Transverse colon (tissue), 4 donors: Measurements from ENCODE around the gene KAT8. TPM values are rescaled to one million over a fixed set of nuclear protein-coding genes. Genes with fewer than 3 reads are reported as not detected.
"Not testable (repeated sequence)": the region's sequence is repeated elsewhere in the genome, so short reads cannot be mapped to it uniquely, and the experiment has no call there.

Experiments used
- DNase-seq: peaks from one replicate; pipeline ENCODE4 v3.0.0-alpha.2; 2019
- H3K27ac ChIP-seq, 4 donors: fragments of 200-600 bp; sonication (generic); 2 replicates each; pipeline ENCODE4 v1.5.1; 2016 to 2018; ENCODE audit warnings: inconsistent platforms in 4 of 4
- H3K27me3 ChIP-seq: fragments of 200-600 bp; sonication (generic); 2 replicates; pipeline ENCODE4 v1.5.1; 2017; ENCODE audit warnings: inconsistent platforms
- H3K36me3 ChIP-seq, 4 donors: fragments of 200-600 bp; sonication (generic); 2 replicates each; pipeline ENCODE4 v1.5.1; 2017 to 2019; ENCODE audit warnings: inconsistent platforms in 4 of 4
- H3K4me1 ChIP-seq, 4 donors: fragments of 200-600 bp; sonication (generic); 2 replicates each; pipeline ENCODE4 v1.5.1; 2017 to 2020; ENCODE audit warnings: inconsistent platforms in 4 of 4
- H3K4me3 ChIP-seq, 4 donors: fragments of 200-600 bp; sonication (generic); 1 replicate in 1 of 4; 2 replicates in 3 of 4; pipeline versions ENCODE4 v1.5.1 to v1.6.1; 2017 to 2019; ENCODE audit warnings: inconsistent platforms in 4 of 4
- H3K9me3 ChIP-seq, 2 donors: fragments of 200-600 bp; sonication (generic); 2 replicates each; pipeline ENCODE4 v1.5.1; 2017 to 2019; ENCODE audit warnings: inconsistent platforms in 2 of 2
- EP300 ChIP-seq: sonication (generic); formaldehyde crosslinking; IDR thresholded peaks from one replicate; pipeline ENCODE4 v1.6.1; 2017; ENCODE audit warnings: antibody characterized with exemption, low read depth
- POLR2A ChIP-seq: fragments of 450-650 bp; IDR thresholded peaks from one replicate; pipeline ENCODE4 v1.6.1; 2016; ENCODE audit warnings: antibody characterized with exemption, mild to moderate bottlenecking, moderate library complexity
- POLR2AphosphoS5 ChIP-seq, 3 donors: sonication (generic); formaldehyde crosslinking; IDR thresholded peaks; one replicate each; pipeline ENCODE4 v1.6.1; 2016; ENCODE audit warnings: antibody characterized with exemption in 3 of 3
- WGBS, 2 donors: methylation state at CpG; one replicate each; pipeline ENCODE4 v1.1.5; 2018; ENCODE audit warnings: low coverage in 1 of 2; 5-methylcytosine and 5-hydroxymethylcytosine counted together
- in situ Hi-C, 4 donors: fragments of 200-750 bp; cut with MboI; loops; one replicate each; pipeline versions ENCODE4 v1.15.0 to v1.15.1; 2017; ENCODE audit warnings: low sequenced_read_pairs in 3 of 4, low pct_ligation_motif_present in 1 of 4, low pct_unique_long_range_greater_than_20kb in 1 of 4
- intact Hi-C: fragments of 100-400 bp; cut with DNase I; formaldehyde crosslinking; loops from one replicate; pipeline ENCODE4 v1.15.1; 2023; ENCODE audit warnings: low total_unique reads
- total RNA-seq, 4 donors: library from RNA; depleted of rRNA; stranded (reverse); fragments of >200 nt; gene quantifications; one replicate each; pipeline ENCODE4 v1.1.0, GENCODE V29; 2016
- TF ChIP-seq, protein P1 (sequence below), 5 experiments: fragments of 200-600 bp in 3 of 5; fragments of 450-650 bp in 2 of 5; sonication (generic) in 3 of 5; IDR thresholded peaks; 1 replicate in 2 of 5; 2 replicates in 3 of 5; pipeline ENCODE4 v1.5.1; 2016 to 2017; ENCODE audit warnings: antibody characterized with exemption in 5 of 5, inconsistent platforms in 3 of 5, mild to moderate bottlenecking in 2 of 5, moderate library complexity in 1 of 5

The KAT8 gene
- total RNA-seq, 4 donors from 2014 or later, result 61.0 to 93.5 (median 62.1) TPM

DNA sequence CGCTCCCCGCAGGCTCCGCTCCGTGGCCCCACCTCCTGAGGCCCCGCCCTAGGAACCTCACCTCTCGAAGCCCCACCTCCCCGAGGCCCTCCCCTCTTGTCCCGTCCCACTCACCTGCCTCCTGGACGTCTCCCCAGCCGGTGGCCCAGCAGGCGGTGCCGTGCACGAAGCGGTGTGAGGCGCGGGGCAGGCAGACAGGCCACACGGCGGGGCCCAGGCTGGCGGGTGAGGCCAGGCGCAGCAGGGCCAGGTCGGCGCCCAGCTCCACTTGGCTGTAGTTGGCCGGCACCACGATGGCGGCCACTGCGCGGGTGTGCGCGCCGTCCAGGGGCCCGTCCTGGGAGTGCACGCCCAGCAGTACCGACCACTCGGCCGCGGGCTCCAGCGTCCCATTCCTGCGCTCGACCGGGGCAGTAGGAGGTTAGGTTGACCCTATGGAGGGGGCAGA lies 30.8 kb downstream of the KAT8 start:
- WGBS, 2 donors, result 38% methylated on average over 25 of the region's 40 CpGs; no CpG with 5 or more reads in 1 of the 2 donors
- DNase-seq, result peak; percentile 88
- intact Hi-C loops, result no loop called here
- Histone ChIP-seq H3K27me3 (peaks cover 16% of the 10 kb centered on the region), H3K36me3 (no peaks in the 10 kb centered on the region), H3K27ac (no peak overlapping the region), H3K4me3 (peak overlapping the region in 2 of 4 donors; percentile 18 to 19), H3K4me1 (peaks cover 0 to 7% (median 2%) of the 10 kb centered on the region in 4 donors), H3K9me3 (no peaks in the 10 kb centered on the region)
- in situ Hi-C loops, result no loop called here
- TF ChIP-seq EP300, result no peak
- TF ChIP-seq POLR2A, result peak; percentile 18
- TF ChIP-seq POLR2AphosphoS5 (IDR thresholded peaks at IDR 0.05), result peak in 1 of 3 donors; percentile 45
- TF ChIP-seq, protein P1, sequence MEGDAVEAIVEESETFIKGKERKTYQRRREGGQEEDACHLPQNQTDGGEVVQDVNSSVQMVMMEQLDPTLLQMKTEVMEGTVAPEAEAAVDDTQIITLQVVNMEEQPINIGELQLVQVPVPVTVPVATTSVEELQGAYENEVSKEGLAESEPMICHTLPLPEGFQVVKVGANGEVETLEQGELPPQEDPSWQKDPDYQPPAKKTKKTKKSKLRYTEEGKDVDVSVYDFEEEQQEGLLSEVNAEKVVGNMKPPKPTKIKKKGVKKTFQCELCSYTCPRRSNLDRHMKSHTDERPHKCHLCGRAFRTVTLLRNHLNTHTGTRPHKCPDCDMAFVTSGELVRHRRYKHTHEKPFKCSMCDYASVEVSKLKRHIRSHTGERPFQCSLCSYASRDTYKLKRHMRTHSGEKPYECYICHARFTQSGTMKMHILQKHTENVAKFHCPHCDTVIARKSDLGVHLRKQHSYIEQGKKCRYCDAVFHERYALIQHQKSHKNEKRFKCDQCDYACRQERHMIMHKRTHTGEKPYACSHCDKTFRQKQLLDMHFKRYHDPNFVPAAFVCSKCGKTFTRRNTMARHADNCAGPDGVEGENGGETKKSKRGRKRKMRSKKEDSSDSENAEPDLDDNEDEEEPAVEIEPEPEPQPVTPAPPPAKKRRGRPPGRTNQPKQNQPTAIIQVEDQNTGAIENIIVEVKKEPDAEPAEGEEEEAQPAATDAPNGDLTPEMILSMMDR (IDR thresholded peaks at IDR 0.05), result peak in 2 of 5 experiments; percentile 8 to 47

DNA sequence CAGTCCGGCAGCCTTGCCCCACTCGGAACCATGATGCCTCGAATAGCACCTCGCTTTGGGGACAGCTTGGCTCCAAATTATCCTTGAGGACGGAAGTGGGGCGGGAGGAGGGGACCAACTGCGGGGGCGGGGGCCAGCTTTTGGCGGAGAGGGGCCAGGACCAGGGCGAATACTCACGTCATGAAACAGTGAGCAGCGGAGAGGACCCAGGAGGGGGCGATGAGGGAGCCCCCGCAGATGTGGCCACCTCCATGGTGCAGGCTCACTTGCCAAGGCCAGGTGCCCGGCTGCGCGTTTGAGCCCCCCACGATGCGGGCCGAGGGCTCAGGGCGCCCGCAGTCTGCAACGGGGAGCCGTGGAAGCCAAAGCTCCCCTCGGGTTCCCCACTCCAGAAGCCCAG lies 31.4 kb downstream of the KAT8 start:
- Histone ChIP-seq H3K27me3 (peaks cover 16% of the 10 kb centered on the region), H3K27ac (no peak overlapping the region), H3K4me3 (no peak overlapping the region), H3K36me3 (no peaks in the 10 kb centered on the region), H3K9me3 (no peaks in the 10 kb centered on the region), H3K4me1 (peaks cover 0 to 7% (median 2%) of the 10 kb centered on the region in 4 donors)
- no peak for TF ChIP-seq POLR2AphosphoS5 (IDR thresholded peaks at IDR 0.05)
- TF ChIP-seq, protein P1 (IDR thresholded peaks at IDR 0.05), result no peak
- no peak for TF ChIP-seq EP300
- no peak for TF ChIP-seq POLR2A
- intact Hi-C loops (no loop called here), in situ Hi-C loops (no loop called here)
- 70 to 84% methylated on average over 2 to 21 of the region's 25 CpGs for WGBS, 2 donors
- no peak for DNase-seq

DNA sequence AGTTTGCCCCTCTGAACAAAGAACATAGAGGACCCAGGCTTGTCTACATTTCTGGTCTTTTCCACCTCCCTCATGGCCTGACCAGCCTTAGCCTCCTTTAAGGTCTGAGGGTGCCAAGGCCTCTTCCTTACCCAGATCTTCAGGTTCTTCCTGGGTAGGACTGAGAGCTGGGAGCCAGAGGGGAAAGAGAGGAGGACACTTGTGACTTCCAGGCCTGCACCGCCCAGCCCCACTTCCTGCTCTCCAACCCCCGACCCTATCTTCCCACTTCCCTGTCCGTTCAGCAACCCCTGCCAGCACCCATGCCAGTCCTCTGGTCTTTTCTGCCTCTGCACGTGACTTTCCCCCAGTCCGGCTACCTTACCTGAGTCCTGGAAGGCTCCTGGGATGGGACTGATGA lies 31.9 kb downstream of the KAT8 start:
- Histone ChIP-seq H3K9me3 (no peaks in the 10 kb centered on the region), H3K36me3 (no peaks in the 10 kb centered on the region), H3K4me3 (no peak overlapping the region), H3K27me3 (peaks cover 16% of the 10 kb centered on the region), H3K4me1 (peaks cover 0 to 7% (median 2%) of the 10 kb centered on the region in 4 donors), H3K27ac (peak overlapping the region in 1 of 4 donors; percentile 26)
- peak; percentile 11 for DNase-seq
- WGBS, 2 donors, result 76 to 100% methylated on average over 1 to 5 of the region's 5 CpGs
- in situ Hi-C loops (no loop called here), intact Hi-C loops (no loop called here)
- TF ChIP-seq, protein P1 (IDR thresholded peaks at IDR 0.05), result no peak
- no peak for TF ChIP-seq POLR2A
- no peak for TF ChIP-seq POLR2AphosphoS5 (IDR thresholded peaks at IDR 0.05)
- TF ChIP-seq EP300, result no peak

DNA sequence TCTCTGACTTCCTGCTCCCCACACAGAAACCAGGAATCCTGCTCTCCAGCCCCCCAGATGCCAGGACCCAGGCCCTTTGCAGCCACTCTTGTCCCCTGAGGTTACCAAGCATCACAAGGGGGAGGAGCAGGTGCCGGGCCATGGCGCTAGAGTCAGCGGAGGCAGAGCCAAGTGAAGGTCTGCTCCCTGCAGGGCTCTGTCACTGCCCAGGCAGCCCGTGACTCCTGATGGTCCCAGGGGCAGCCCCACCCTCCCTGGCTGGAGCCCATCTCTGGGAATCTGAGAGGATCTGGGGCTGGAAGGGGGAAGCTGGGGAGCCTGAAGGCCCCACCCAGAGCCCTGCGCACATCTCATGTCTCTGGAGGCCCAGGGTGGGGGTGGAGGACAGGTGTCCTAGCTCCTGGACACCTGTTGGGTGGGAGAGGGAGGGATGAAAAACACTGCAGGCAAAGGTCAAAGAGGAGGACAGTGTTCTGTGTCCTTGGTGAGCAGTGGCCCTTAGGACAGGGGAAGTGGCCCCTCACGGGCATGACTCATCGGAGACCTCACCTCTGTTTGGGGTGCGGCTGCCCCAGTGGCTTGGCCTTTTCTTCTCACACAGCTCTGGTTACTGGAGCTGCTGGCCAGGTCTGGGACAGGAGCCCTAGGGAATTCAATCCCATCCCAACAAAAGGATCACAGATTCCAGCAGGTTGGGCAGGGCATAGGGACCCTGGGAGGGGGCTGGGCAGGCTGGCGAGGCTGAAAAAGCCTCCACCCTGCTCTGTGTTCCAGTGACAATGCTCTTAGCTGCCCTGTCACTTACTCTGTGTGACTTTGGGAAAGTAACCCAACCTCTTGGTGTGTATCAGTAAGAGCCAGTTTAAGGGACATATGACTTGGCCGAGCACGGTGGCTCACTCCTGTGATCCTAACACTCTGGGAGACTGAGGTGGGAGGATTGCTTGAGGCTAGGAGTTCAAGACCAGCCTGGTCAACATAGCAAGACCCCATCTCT lies 32.7 kb downstream of the KAT8 start, which contains the start of gene PRSS36:
PRSS36 (minus strand) TSS at position 173 of the 997 bp plus-strand sequence; CDS start at position 142, 31 bp downstream.
- in situ Hi-C loops (loop anchor here in 1 of 4 donors (25.0 kb wide), 1 partner anchor 163 kb away; the partner anchor contains the start of gene HSD3B7), intact Hi-C loops (no loop called here)
- Histone ChIP-seq H3K27ac (peak within 1 kb of the TSS in 1 of 4 donors; percentile 26), H3K36me3 (no peaks in the 10 kb centered on the region), H3K27me3 (peaks cover 16% of the 10 kb centered on the region), H3K4me1 (peaks cover 0 to 7% (median 5%) of the 10 kb centered on the region in 4 donors), H3K4me3 (no peak within 1 kb of the TSS), H3K9me3 (no peaks in the 10 kb centered on the region)
- 83% methylated on average over 11 of the region's 11 CpGs; no CpG with 5 or more reads in 1 of the 2 donors for WGBS, 2 donors
- TF ChIP-seq, protein P1 (IDR thresholded peaks at IDR 0.05), result no peak
- TF ChIP-seq POLR2AphosphoS5 (IDR thresholded peaks at IDR 0.05) (no peak), EP300 (no peak), POLR2A (no peak)
- DNase-seq, result peak; percentile 35

DNA sequence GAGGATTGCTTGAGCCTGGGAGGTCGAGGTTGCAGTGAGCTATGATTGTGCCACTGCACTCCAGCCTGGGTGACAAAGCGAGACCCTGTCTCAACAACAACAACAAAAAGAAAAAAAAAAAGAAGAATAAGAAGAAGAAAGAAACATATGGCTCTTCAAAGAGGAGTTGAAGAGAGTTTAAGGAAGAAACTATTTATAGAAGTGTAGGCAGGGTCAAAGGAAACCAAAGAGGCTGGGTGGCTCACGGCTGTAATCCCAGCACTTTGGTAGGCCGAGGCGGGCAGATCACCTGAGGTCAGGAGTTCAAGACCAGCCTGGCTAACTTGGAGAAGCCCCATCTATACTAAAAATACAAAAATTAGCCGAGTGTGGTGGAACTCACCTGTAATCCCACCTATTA lies 33.5 kb downstream of the KAT8 start:
- H3K4me1 ChIP-seq, H3K9me3 ChIP-seq, H3K27ac ChIP-seq, intact Hi-C loops, H3K36me3 ChIP-seq, H3K4me3 ChIP-seq, DNase-seq: not testable (repeated sequence)
- in situ Hi-C loops, result loop anchor here in 1 of 4 donors (25.0 kb wide), 1 partner anchor 164 kb away; the partner anchor contains the start of gene HSD3B7
- H3K27me3 ChIP-seq, result peaks cover 16% of the 10 kb centered on the region
- WGBS, 2 donors, result 73 to 75% methylated on average over 2 to 6 of the region's 6 CpGs
